HG02678 (cell line): ENCODE data around the gene KIAA0930.
A peak's percentile ranks its signal among the peaks of the same experiment; 100 is the strongest.

Source experiments
- ATAC-seq: cut with Tn5 transposase; IDR thresholded peaks from one replicate; pipeline ENCODE4 v1.9.1; 2021; ENCODE audit warnings: mild to moderate bottlenecking, moderate library complexity; ENCODE audit not compliant: unreplicated experiment

KIAA0930 gene

GRCh38 chr22:45238076-45238956 is 2.4 kb downstream of the KIAA0930 start:
- ATAC-seq, result no peak

GRCh38 chr22:45237065-45237990 is 3.4 kb downstream of the KIAA0930 start:
- ATAC-seq, result no peak

- peak; percentile 10 for ATAC-seq
These were observed 4.8 kb downstream of the KIAA0930 start for GRCh38 chr22:45235851-45236342.

- peak; percentile 57 for ATAC-seq
These were observed 5.5 kb downstream of the KIAA0930 start for GRCh38 chr22:45235101-45235777.

GRCh38 chr22:45233827-45234226 is 6.9 kb downstream of the KIAA0930 start:
- no peak for ATAC-seq

- no peak for ATAC-seq
These were observed 7.3 kb downstream of the KIAA0930 start for GRCh38 chr22:45233386-45233785.

GRCh38 chr22:45231293-45231692 is 9.4 kb downstream of the KIAA0930 start:
- no peak for ATAC-seq

GRCh38 chr22:45230026-45230721 is 10.5 kb downstream of the KIAA0930 start:
- no peak for ATAC-seq

- ATAC-seq, result no peak
These were observed 11.5 kb downstream of the KIAA0930 start for GRCh38 chr22:45229181-45229580.

- ATAC-seq, result no peak
These were observed 12.3 kb downstream of the KIAA0930 start for GRCh38 chr22:45228401-45228754.

- no peak for ATAC-seq
These were observed 12.9 kb downstream of the KIAA0930 start for GRCh38 chr22:45227645-45228400.

- no peak for ATAC-seq
These were observed 14.0 kb downstream of the KIAA0930 start for GRCh38 chr22:45226503-45227186.

- ATAC-seq, result no peak
These were observed 14.8 kb downstream of the KIAA0930 start for GRCh38 chr22:45225732-45226502.

- no peak for ATAC-seq
These were observed 15.5 kb downstream of the KIAA0930 start for GRCh38 chr22:45224988-45225731.

GRCh38 chr22:45224331-45224730 is 16.4 kb downstream of the KIAA0930 start:
- ATAC-seq, result no peak

- ATAC-seq, result no peak
These were observed 17.2 kb downstream of the KIAA0930 start for GRCh38 chr22:45223304-45224117.

- no peak for ATAC-seq
These were observed 19.5 kb downstream of the KIAA0930 start for GRCh38 chr22:45221201-45221600.
